ENCODE measurements around the gene XYLT1.

The XYLT1 gene

DNA sequence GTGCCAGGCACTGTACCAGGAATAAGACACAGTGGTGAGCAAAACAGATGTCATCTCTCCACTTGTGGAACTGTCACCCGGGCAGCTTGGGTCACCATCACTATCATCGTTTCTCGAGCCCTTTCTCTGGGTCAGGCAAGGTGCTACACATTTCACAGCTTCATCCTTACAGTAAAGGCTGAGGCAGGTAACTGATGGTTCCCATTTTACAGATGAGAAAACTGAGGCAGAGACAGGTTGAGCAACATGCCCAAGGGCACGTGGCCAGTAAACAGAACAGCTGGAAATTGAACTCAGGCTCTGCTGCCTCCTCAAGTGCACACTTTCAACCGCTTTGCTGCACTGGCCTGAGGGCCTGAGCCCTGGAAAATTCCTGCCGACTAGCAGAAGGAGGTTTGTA, 294.6 kb downstream of the XYLT1 start:
- DNase-seq: no peak

DNA sequence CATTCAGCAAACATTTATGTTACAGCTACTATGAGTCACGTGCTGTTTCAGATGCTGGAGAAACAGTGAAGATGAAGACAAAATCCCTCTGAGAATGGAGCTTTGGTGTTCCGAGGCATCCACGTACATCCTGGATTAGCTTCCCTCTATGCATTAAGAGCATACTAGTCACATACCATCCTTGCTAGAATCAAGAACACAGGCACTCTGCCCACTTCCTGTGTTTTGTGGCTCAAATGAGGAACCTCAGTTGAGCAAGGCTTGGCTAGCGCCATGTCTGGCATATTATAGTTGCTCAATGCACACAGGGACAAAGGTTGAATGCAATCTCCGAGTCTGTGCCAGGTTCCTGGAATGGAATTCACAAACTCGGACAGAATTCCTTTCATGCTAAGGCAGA, 297.5 kb downstream of the XYLT1 start:
- peak; percentile 91 to 96 (median 94) for DNase-seq

DNA sequence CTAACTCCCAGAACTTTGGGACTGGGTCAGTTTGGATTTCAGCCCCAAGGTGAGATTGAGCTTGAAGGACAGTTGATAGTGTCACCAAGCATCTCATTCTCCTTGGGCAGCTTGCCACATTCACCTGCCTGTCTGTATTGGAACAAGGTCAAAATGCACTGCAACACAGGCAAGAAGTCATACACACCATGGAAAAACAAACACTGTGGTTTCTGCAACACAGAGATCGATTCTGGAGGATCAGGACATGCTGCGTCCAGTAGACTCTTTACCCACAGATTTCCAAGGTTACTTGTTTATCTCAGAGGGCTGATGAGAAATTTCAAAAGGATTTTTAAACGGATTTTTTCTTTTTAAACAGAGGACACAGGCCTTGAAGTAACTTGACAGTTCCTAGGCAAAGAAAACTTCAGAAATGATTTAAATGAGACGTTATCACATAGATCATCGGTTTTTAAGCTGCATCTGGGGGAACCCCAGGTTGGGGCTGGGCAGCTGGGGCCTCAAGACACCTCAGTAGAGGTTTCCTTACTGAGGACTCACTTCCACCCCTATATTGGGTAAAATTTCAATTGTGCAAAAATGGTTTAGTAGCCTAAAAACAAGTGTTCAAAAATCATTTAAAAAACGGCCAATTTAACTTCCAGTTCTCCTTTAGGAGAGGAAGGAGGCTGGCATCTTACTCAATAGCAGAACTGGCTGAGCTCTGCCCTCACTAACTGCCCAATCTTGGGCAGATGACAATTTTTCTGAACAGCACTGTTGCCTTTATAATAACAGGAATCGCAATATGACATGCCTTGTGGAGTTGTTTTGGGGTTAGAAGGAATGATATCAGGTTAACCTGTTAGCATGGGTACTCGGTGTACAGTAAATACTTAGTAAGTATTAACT, 299.3 kb downstream of the XYLT1 start:
- DNase-seq: peak; percentile 68 to 90 (median 84)

DNA sequence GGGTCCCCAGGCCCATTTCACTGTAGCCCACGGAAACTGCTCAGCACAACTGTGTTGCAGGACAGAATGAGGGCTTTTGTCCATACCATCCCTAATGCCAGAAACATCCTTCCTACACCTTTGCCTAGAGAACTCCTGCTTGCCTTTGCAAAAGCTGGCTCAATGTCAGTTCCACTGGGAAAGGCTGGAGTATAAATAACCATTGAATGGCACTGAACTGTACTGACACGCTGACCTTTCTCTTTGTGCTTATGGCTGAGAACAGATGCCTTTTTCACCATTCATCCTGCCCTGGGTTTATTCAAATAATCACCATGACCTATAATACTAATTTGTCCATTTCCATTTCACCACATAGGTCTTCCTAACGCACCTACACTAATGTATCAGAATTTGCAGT, 300.3 kb downstream of the XYLT1 start:
- no peak for DNase-seq

DNA sequence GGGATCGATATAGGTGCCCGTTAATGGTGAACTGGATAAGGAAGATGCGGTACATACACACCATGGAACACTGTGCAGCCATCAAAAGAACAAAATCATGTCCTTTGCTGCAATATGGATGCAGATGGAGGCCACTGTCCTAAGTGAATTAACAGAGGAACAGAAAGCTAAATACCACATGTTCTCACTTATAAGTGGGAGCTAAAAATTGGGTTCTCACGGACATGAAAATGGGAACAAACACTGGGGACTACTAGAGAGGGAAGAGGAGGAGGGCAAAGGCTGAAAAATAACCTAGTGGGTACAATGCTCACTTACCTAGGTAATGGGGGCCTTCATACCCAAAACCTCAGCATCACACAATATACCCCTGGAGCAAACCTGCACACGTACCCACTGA, 302.6 kb downstream of the XYLT1 start:
- DNase-seq: peak; percentile 9 to 71 (median 41)

DNA sequence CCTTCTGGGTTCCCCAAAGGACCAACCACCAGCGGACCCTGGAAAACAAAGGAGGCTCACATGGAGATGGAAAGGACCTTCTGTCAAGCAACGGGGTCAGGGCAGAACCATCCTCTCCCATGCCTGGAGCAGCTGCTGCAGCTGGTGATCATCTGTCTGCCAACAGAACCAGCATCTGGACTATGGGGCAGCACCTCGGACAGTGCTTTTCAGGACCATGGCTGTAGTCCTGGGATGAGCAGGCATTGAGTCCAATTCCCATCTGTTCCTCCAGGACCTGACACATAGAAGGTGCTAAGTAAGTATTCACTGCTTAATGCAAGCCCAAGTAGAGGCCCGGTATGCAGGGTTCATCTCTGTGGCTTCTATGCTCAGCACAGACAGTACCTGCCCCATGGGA, 304.7 kb downstream of the XYLT1 start:
- no peak for DNase-seq

DNA sequence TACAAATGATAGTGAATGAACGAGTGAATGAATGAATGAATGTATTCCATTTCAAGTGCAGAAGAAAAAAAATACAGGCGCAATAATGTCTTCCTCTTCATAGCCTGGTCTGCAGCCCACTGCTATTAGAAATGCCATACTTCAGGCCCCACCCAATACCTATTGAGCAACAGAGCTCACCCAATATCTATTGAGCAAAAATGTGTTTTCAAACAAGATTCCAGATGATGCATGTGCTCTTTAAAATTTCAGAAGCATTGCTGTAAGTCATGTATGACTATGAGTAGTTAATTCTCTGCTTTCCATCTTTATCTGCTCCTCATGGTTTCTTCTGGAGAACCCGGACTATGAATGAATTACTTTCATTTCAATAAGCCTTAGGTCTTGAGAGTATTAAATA, 308.2 kb downstream of the XYLT1 start:
- peak; percentile 17 to 63 (median 53) for DNase-seq

DNA sequence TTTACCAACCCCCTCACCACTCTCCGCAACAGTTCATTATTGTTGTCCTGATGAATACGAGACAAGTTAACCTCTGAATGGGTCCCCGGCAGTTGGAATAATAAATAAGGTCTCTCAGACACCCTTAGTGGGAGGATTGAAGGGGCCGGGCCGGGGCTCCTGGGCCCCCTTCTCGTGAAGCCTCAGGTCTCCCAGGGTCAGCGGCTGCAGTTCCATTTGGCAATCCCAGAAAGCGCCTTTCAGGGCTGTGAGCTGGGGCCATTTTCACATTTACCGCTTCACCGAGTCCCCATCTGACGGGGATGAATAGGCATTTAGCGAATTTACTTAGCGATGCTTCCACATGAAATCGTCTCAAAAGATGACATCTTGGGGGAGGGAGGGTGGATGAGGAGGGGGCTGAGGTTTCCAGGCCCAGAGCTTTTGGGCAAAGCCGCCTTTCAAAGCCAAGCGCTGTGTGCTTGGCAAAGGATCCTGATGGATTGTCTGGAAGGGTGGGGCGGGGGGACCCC, 309.8 kb downstream of the XYLT1 start:
- DNase-seq: no peak

DNA sequence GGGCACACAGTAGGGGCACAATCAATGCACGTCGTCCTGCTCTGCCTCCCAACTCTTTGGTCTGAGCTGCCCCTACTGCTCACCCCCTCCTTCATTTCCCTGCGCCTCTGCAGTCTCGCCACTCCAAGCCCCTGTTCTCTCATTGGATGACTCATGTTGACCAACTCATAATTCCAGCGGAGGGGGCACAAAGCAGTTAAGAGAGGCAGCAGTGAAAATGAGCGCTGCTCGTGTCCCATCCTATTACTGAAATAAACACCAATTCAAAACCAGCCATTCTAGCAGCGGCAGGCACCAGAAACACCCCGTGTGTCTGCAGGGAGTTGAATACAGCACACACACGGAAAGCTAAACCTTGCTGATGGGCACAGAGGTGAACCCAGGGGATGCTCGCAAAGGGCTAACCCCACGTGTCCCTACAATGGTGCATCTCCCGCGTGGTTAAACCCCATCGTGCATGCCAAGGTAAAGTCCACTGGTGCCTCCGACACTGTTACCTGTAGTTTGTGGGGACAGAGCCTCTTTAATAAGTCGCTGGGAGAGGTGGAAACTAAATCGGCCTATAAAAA, 310.4 kb downstream of the XYLT1 start:
- DNase-seq: no peak

DNA sequence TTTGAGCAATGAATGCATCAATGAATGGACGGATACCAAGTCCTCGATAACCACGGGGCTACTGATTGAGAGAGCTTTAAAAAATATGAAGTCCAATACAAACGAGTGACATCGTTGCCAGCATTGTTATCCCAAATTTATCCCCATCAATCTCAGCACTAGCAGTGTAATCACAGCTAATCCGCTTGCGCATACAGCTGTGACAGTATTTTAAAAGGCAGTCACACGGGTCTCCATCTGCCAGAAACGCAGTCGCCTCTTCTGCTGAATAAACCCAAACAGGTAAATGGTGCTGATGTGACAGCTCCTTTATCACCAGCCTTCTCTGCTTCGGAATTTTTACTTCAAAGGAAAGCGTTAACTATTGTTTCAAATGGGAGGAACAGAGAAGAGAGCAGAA, 311.1 kb downstream of the XYLT1 start:
- DNase-seq: no peak

DNA sequence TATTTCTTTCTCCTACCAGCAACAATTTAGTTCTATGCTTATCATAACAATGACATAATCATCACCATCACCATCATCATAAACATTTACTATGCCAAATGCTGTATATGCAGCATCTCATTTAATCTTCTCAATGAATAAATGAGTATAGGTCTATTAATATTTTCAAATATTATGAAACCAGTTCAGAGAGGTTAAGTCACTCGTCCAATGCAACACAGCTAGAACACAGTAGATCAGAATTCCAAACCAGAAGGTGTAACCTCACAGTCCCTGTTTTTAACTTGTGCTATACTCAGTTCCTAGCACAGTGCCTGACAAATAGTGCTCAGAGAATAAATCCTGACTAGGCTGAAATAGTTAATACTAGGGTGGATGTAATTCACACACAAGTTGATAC, 314.8 kb downstream of the XYLT1 start:
- DNase-seq: no peak

DNA sequence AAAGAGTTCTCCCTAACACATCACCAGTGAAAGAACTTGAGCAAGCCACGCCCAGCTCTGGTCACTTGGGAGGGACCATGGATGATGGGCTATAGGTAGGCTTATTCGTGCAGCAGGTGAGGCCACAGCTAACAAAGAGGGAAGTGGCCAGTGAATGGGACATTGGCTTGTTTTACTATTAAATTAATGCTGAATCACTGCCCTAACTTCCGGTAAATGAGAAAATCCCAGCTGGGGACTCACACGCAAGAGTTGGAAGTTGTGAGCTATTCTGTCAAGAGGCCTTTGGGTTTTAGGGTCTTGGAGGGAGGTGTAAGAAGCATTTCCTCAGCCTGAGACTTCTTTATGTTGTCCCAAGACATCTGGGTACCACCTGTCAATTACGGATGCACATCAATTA, 315.3 kb downstream of the XYLT1 start:
- DNase-seq: peak; percentile 32 to 69 (median 58)

DNA sequence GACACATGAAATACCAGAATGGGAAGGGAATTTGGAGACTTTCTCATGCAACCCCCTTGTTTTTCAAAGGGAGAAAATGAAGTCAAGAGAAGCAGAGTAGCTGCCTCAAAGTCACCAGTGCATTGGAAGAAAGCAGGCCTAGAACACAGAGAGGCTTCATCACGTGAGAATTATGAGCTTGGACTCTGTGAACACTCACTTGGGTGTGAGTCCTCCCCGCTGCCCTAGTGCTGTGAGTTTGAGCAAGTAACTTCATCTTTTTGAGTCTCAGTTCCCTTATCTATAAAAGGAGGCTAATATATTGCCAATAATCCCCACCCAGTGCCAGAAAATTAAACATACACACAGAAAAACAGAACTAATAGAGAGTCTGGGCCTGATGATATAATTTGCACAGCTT, 315.8 kb downstream of the XYLT1 start:
- peak; percentile 67 to 88 (median 83) for DNase-seq

DNA sequence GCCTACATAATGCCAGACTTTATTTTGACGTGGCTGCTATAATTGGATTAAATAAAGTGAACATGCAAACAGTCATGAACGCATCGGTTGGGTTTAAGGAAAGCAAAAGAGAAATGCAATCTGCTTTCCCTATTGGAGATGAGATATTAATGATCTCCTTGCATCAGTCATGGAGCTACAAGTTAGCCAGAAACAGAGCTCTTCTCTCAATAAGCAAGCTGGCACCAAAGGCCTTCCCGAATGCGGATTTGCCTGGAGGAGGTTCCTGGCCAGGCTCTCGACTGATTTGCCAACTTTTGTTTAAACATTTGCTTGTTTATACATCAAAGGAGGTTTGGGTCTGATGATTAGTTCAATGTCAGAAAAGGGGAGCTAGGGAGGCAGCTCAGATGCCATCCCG, 318.4 kb downstream of the XYLT1 start:
- no peak for DNase-seq

DNA sequence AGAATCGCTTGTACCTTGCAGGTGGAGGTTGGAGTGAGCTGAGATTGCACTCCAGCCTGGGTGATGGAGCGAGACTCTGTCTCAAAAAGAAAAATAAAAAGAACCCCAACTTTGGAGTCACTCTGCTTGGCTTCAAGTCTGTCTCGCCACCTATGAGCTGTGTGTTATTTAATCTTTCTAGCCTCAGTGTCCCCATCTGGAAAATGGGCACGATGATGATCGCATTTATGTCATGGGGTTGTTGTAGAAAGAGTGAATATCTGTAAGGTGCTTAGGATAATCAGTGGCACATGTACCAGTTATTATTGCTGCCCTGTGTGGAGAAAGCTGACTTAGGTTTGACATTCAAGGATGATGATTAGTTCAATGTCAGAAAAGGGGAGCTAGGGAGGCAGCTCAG, 319.4 kb downstream of the XYLT1 start:
- no peak for DNase-seq

DNA sequence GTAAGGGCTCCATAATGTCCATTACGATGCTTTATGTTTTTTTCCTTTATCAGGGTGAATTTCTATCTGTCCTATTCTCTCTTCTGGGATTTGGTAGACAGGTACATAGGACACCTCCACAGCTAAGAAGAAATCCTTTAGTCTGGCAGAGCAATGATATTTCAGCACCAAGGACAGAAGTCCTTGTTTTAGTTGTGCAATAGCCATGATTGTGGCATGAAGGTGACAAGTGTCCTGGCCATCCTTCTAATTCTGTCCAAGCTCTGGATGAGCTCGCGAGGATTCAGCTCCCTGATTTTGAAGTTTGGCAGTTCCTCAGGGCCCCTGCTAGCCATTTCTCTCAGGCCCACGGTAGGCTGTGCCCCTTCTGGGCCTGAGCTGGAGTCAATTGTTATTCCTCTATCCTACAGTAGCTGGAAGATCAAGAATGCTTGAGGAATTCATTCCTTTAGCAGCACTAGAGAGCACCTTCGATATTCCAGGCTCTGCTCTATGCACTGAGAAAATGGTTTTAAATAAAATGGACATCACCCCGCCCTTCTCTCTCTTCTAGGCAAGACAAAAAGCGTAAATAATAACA, 320.8 kb downstream of the XYLT1 start:
- peak in 3 of 4 experiments; percentile 21 to 54 (median 22) for DNase-seq

DNA sequence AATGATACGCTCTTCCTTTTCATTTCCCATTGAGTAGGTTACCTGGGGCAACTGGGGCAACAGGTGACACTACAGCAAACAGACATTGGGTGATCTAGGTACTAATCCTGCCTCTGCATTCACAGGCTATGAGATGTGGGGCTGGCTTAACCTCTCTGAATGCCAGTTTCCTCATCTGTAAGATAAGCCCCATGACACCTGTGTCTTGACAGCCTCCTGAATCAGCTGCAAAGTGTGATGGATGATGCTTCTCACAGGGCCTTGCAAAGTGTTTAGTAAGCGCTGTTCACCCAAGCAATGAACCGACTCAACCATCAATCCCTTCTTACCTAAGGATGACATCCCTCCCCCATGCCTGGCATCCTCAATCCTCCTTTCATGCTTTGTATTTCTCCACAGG, 322.8 kb downstream of the XYLT1 start:
- DNase-seq: no peak

DNA sequence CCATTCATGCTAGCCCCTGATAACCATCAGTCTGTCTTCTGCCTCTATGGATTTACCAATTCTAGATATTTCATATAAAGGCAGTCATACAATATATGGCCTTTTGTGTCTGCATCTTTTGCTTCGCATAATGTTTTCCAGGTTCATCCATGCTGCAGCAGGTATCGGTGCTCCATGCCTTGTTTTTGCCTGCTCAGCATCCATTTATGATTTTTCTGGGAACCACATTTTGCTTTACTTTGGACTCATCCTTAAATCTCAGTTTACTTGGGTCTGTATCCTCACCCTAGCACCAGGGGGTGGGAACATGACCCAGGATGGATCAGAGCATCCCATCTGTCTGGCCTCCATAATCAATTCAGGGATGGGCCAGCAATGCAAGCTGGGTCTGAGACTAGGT, 325.7 kb downstream of the XYLT1 start:
- no peak for DNase-seq

DNA sequence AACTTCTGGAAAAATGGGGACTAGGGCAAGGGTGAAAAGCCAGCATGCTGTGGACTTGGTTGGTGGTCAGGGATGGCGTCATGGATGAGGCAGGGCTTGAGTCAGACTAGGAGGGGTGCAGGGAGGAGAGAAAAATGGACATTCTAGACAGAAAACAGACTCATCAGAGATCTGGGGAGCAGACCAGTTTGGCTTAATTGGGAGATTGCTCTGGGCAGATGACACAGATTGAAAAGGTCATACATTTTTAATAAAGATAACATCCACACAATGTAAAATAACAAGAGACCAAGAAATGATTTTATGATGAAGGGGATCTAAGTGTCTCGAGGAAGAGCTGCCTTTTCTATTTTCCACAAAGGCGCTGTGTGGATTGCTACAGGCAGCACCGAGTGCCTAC, 326.3 kb downstream of the XYLT1 start:
- DNase-seq: no peak

DNA sequence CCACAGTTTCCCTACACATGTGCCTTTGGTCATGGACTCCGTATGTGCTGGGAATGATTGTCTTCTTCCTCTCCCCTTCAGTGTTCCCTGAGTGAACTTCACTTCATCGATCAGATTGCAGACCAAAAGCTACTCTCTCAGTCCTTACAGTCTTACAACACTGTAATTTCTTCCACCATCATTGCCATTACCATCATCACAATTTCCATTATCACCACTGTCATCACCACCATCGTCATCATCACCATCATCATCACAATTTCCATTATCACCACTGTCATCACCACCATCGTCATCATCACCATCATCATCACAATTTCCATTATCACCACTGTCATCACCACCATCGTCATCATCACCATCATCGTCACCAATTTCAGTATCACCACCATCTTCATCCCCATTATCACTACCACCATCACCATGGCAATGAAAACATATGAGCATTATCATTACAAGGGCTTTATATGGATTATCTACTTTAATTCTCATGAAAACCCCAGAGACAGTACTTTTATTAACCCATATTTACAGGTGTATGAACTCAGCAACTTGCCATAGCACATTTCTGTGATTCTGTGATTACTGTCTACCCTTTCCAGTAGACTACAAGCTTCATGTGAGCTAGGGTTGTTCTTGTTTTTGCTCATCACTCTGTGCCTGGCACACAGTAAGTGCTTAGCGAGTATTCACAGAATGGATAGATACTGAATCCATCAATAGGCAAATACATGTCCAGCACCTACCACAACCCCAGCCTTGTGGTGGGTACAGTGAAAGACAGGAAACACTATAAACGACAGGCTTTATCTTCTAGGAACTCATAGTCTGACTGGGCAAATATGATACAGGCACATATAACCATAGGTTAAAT, 327.0 kb downstream of the XYLT1 start:
- DNase-seq: no peak

DNA sequence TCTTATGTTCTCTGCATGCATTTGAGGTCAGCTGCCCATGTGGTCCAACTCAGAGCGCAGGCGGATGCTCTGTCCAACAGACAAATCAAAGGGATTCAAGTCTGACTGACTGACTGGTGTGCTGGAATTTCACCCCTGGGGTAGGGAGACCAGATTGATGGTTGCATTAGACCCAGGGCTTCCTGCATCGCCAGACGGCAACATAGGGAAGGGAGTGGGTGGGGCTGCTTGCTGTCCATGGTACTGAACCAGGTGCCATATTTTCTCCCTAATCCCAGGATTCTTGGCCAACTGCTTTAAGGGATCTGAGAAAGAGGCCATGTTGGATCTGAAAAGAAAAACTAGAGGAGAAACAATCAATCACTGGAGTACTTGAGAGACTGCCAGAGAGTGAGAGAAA, 332.0 kb downstream of the XYLT1 start:
- no peak for DNase-seq

DNA sequence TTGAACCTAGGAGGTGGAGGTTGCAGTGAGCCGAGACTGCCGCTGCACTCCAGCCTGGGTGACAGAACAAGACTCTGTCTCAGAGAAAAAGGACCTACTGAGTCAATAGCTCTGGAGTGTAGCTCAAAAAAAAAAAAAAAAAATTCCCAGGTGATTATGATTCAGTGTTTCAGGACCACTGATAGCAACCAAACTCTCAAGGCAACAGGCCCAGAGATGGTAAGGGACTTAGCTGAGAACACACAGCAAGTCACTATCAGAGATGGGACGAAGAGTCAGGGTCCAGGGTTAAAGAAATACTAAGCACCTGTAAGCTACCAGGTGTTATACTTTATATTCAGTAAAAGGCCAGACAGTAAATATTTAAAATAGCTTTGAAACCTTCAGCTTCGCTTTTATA, 335.3 kb downstream of the XYLT1 start:
- DNase-seq: no peak

DNA sequence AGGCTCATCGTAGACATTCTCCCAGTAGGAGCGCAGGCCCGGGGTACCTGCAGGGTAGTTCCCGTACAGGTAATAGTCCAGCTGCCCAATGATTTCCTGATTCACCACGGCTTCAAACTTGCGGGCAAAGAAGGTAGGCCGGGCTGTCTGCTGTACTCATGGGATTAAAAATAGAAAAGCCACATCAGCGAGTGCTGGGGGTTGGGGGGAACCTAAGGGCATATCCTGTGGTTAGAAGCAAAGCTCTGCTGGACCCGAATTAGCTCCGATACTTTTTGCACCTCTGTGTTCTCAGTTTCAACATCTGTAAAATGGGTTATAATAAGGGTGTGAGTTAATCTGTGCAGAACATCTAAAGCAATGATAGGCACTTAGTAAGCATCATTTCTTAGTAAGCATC, 336.2 kb downstream of the XYLT1 start:
- DNase-seq: no peak
